Keratinocyte (primary cell): Measurements from ENCODE around the gene FLII. TPM values are rescaled to one million over a fixed set of nuclear protein-coding genes. Genes with fewer than 3 reads are reported as not detected.

ENCODE experiments used
- DNase-seq: peaks from one replicate; pipeline ENCODE4 v3.0.0-alpha.2; 2011; ENCODE audit warnings: low read depth, missing footprints, low spot score
- FAIRE-seq: peaks from 2 replicates; lab custom pipeline; 2011; peaks lifted over from hg19 to GRCh38; lab: Jason Lieb, UNC
- H2AFZ ChIP-seq: 2 replicates; pipeline ENCODE4 v1.6.0; 2012; ENCODE audit warnings: low read length, control low read depth, inconsistent platforms; ENCODE audit not compliant: control insufficient read depth
- H3K27ac ChIP-seq: 2 replicates; pipeline ENCODE4 v1.5.1; 2011; ENCODE audit warnings: low read length; ENCODE audit not compliant: control insufficient read depth, insufficient read depth
- H3K27me3 ChIP-seq: 3 replicates; pipeline ENCODE4 v1.6.0; 2011; ENCODE audit warnings: low read length; ENCODE audit not compliant: control insufficient read depth, insufficient read depth; ENCODE audit errors: extremely low read depth
- H3K36me3 ChIP-seq, 2 experiments: 2 replicates in 1 of 2; 3 replicates in 1 of 2; pipeline ENCODE4 v1.5.1; 2011; ENCODE audit warnings: low read length in 2 of 2, mild to moderate bottlenecking in 1 of 2; ENCODE audit not compliant: control insufficient read depth in 2 of 2, insufficient read depth in 2 of 2; ENCODE audit errors: extremely low read depth in 1 of 2
- H3K4me1 ChIP-seq: 3 replicates; pipeline ENCODE4 v1.5.1; 2011; ENCODE audit warnings: low read length; ENCODE audit not compliant: control insufficient read depth, insufficient read depth; ENCODE audit errors: extremely low read depth
- H3K4me2 ChIP-seq: 3 replicates; pipeline ENCODE4 v1.6.0; 2011; ENCODE audit warnings: low read depth, low read length; ENCODE audit not compliant: control insufficient read depth, insufficient read depth; ENCODE audit errors: extremely low read depth
- H3K4me3 ChIP-seq, 3 experiments: fragments of 200-600 bp in 1 of 3; sonication (generic) in 1 of 3; 2 replicates in 2 of 3; 3 replicates in 1 of 3; pipeline ENCODE4 v1.5.1; 2011 to 2016; ENCODE audit warnings: low read length in 3 of 3, mild to moderate bottlenecking in 3 of 3, control low read depth in 2 of 3, inconsistent platforms in 1 of 3, low read depth in 1 of 3, mixed read lengths in 1 of 3, mixed run types in 1 of 3, moderate library complexity in 1 of 3; ENCODE audit not compliant: control insufficient read depth in 2 of 3, insufficient read depth in 2 of 3; ENCODE audit errors: extremely low read depth in 1 of 3
- H3K79me2 ChIP-seq: 2 replicates; pipeline ENCODE4 v1.6.0; 2012; ENCODE audit warnings: low read length; ENCODE audit not compliant: control insufficient read depth, insufficient read depth
- H3K9ac ChIP-seq: 3 replicates; pipeline ENCODE4 v1.6.0; 2011; ENCODE audit warnings: low read length; ENCODE audit not compliant: control insufficient read depth, insufficient read depth; ENCODE audit errors: extremely low read depth
- H3K9me1 ChIP-seq: 3 replicates; pipeline ENCODE4 v1.6.0; 2011; ENCODE audit warnings: low read length; ENCODE audit not compliant: control insufficient read depth, insufficient read depth; ENCODE audit errors: extremely low read depth
- H3K9me3 ChIP-seq: 2 replicates; pipeline ENCODE4 v1.5.1; 2012; ENCODE audit warnings: low read depth, low read length; ENCODE audit not compliant: control insufficient read depth
- H4K20me1 ChIP-seq: 3 replicates; pipeline ENCODE4 v1.6.0; 2011; ENCODE audit warnings: low read length; ENCODE audit not compliant: control insufficient read depth, insufficient read depth; ENCODE audit errors: extremely low read depth
- CTCF ChIP-seq, 3 experiments: IDR thresholded peaks in 1 of 3; conservative IDR thresholded peaks in 1 of 3; optimal IDR thresholded peaks in 1 of 3; 2 replicates in 2 of 3; 3 replicates in 1 of 3; pipeline versions ENCODE3 to v1.5.1; 2011; ENCODE audit warnings: low read length in 3 of 3, mild to moderate bottlenecking in 3 of 3, moderate library complexity in 2 of 3, control low read depth in 1 of 3, inconsistent platforms in 1 of 3; ENCODE audit not compliant: insufficient read depth in 2 of 3; ENCODE audit errors: extremely low read depth in 1 of 3
- EZH2 ChIP-seq: IDR thresholded peaks from one replicate; pipeline ENCODE4 v1.6.1; 2012; ENCODE audit warnings: inconsistent platforms, mild to moderate bottlenecking, low read length, moderate library complexity
- dilution Hi-C: fragments of 300-500 bp; cut with MboI; formaldehyde crosslinking; loops from one replicate; pipeline ENCODE4 v1.7.0; 2020; ENCODE audit warnings: low sequenced_read_pairs; ENCODE audit not compliant: extremely low pct_ligation_motif_present
- polyA plus RNA-seq, 5 experiments: library from polyadenylated mRNA; depleted of rRNA in 3 of 5; stranded (reverse) in 3 of 5; stranded (forward) in 1 of 5; unstranded in 1 of 5; fragments of >200 nt; gene quantifications; 1 replicate in 1 of 5; 2 replicates in 3 of 5; 3 replicates in 1 of 5; pipeline versions ENCODE4 v1.2.1 to v1.2.3, GENCODE V29; 2011 to 2012; ENCODE audit warnings: missing spikeins in 2 of 5, low read depth in 1 of 5, low replicate concordance in 1 of 5

The FLII gene
- polyA plus RNA-seq, 1 donor (not counting 4 experiments of a cell fraction or from before 2014, with no cell fraction given) = 376 TPM

- DNase-seq = no peak
- no peak overlapping the region for H3K27ac ChIP-seq
- H2AFZ ChIP-seq = no peak overlapping the region
- H3K4me3 ChIP-seq = no peak overlapping the region
- H3K27me3 ChIP-seq = no peaks in the 10 kb centered on the region
- H3K79me2 ChIP-seq = no peaks in the 10 kb centered on the region
- no peaks in the 10 kb centered on the region for H3K9me3 ChIP-seq
- dilution Hi-C loops = no loop called here
- H3K9me1 ChIP-seq = no peaks in the 10 kb centered on the region
- no peak overlapping the region for H3K4me2 ChIP-seq
- peaks cover under 1% of the 10 kb centered on the region for H4K20me1 ChIP-seq
- H3K4me1 ChIP-seq = peaks cover 17% of the 10 kb centered on the region
- H3K9ac ChIP-seq = no peak overlapping the region
- H3K36me3 ChIP-seq = peaks cover 25 to 27% of the 10 kb centered on the region in 2 experiments
- TF ChIP-seq EZH2 (no peak), CTCF (optimal IDR thresholded peaks at IDR 0.05 in 1 of 3, IDR thresholded peaks at IDR 0.05 in 1 of 3, conservative IDR thresholded peaks at IDR 0.05 in 1 of 3; ENCODE audit: extremely low read depth in 1 of 3, insufficient read depth in 2 of 3, low read length in 3 of 3) (no peak)
- no peak for FAIRE-seq
Observed at GRCh38 chr17:18238299-18238698, 20.2 kb downstream of the FLII start.

- H3K36me3 ChIP-seq = peaks cover 31% of the 10 kb centered on the region in 2 experiments
Observed at GRCh38 chr17:18237461-18237860, 21.1 kb downstream of the FLII start.

More at GRCh38 chr17:18237461-18237860, 21.1 kb downstream of the FLII start:
- Histone ChIP-seq H3K79me2 (no peaks in the 10 kb centered on the region), H3K4me1 (peaks cover 17% of the 10 kb centered on the region), H2AFZ (no peak overlapping the region), H3K9ac (no peak overlapping the region), H3K4me3 (no peak overlapping the region), H4K20me1 (no peaks in the 10 kb centered on the region), H3K27ac (no peak overlapping the region), H3K27me3 (no peaks in the 10 kb centered on the region), H3K9me3 (no peaks in the 10 kb centered on the region), H3K9me1 (no peaks in the 10 kb centered on the region), H3K4me2 (no peak overlapping the region)
- TF ChIP-seq CTCF (optimal IDR thresholded peaks at IDR 0.05 in 1 of 3, IDR thresholded peaks at IDR 0.05 in 1 of 3, conservative IDR thresholded peaks at IDR 0.05 in 1 of 3; ENCODE audit: extremely low read depth in 1 of 3, insufficient read depth in 2 of 3, low read length in 3 of 3) = no peak
- TF ChIP-seq EZH2 = no peak
- dilution Hi-C loops = no loop called here
- DNase-seq = no peak
- FAIRE-seq = no peak
